Stomach (tissue), 4 donors: Measurements from ENCODE around the gene BHLHA9.

Experiments used
- EP300 ChIP-seq: sonication (generic); formaldehyde crosslinking; IDR thresholded peaks from one replicate; pipeline ENCODE4 v1.6.1; 2017; ENCODE audit warnings: antibody characterized with exemption
- POLR2A ChIP-seq, 4 donors: fragments of 450-650 bp; IDR thresholded peaks; one replicate each; pipeline ENCODE4 v1.6.1; 2016; ENCODE audit warnings: antibody characterized with exemption in 4 of 4, control low read depth in 2 of 4, mild to moderate bottlenecking in 1 of 4, moderate library complexity in 1 of 4
- POLR2AphosphoS5 ChIP-seq, 3 donors: sonication (generic); formaldehyde crosslinking; IDR thresholded peaks; one replicate each; pipeline ENCODE4 v1.6.1; 2016; ENCODE audit warnings: antibody characterized with exemption in 3 of 3
- TF ChIP-seq, protein P1 (sequence below), 7 experiments: fragments of 450-650 bp in 4 of 7; fragments of 200-600 bp in 3 of 7; sonication (generic) in 3 of 7; IDR thresholded peaks; one replicate each; pipeline ENCODE4 v1.5.1; 2016 to 2019; ENCODE audit warnings: antibody characterized with exemption in 7 of 7, control low read depth in 2 of 7, mild to moderate bottlenecking in 1 of 7

DNA sequence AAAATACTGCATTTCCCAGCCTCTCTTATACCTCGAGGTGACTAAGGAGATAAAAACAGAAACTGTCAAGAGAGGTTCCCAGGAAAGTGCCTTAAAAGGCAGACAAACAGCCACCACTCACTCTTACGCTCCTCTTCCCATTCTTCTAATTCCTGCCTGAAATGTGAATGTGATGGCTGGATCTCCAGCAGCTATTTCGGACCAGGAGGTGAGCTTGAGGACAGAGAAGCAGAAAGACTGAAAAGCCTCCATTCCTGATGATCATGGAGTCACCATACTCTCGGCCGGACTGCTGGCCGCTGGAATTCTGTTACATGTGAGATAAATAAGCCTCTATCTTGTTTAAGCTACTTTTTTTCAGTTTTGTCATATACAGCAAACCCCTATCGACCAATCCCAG, 49.0 kb upstream of the BHLHA9 start:
- TF ChIP-seq, protein P1, sequence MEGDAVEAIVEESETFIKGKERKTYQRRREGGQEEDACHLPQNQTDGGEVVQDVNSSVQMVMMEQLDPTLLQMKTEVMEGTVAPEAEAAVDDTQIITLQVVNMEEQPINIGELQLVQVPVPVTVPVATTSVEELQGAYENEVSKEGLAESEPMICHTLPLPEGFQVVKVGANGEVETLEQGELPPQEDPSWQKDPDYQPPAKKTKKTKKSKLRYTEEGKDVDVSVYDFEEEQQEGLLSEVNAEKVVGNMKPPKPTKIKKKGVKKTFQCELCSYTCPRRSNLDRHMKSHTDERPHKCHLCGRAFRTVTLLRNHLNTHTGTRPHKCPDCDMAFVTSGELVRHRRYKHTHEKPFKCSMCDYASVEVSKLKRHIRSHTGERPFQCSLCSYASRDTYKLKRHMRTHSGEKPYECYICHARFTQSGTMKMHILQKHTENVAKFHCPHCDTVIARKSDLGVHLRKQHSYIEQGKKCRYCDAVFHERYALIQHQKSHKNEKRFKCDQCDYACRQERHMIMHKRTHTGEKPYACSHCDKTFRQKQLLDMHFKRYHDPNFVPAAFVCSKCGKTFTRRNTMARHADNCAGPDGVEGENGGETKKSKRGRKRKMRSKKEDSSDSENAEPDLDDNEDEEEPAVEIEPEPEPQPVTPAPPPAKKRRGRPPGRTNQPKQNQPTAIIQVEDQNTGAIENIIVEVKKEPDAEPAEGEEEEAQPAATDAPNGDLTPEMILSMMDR (IDR thresholded peaks at IDR 0.05): no peak
- no peak for TF ChIP-seq POLR2A (IDR thresholded peaks at IDR 0.05)
- TF ChIP-seq POLR2AphosphoS5 (IDR thresholded peaks at IDR 0.05): no peak
- TF ChIP-seq EP300: no peak
